IMR-90 (cell line): ENCODE results near the gene SV2B. TPM values are rescaled to one million over a fixed set of nuclear protein-coding genes. Genes with fewer than 3 reads are reported as not detected.

Source experiments
- ATAC-seq: fragments of 200-7000 bp; cut with Tn5 transposase; 2 replicates; pipeline ENCODE4 v1.9.1; 2020; ENCODE audit warnings: low read depth, mild to moderate bottlenecking, moderate library complexity
- BruUV-seq: library from RNA; stranded (reverse); fragments of 400-500 nt; replicated peaks from 2 replicates; lab custom pipeline; 2021; lab: Mats Ljungman, UMichigan
- CTCF ChIA-PET: fragments of 300-600 bp; formaldehyde crosslinking; extraction: SDS; loops from one replicate; lab custom pipeline; 2021; ENCODE audit warnings: antibody characterized with exemption; lab: Yijun Ruan, JAX
- POLR2A ChIA-PET: fragments of 300-600 bp; sonication (Branson Sonifier 250); formaldehyde crosslinking; loops from one replicate; lab custom pipeline; 2022; ENCODE audit warnings: antibody characterized with exemption; ENCODE audit not compliant: unreplicated experiment; lab: Charles Lee
- DNase-seq: peaks from one replicate; pipeline ENCODE4 v3.0.0; 2013
- H2AFZ ChIP-seq: replicated peaks from 2 replicates; pipeline ENCODE3; 2013; ENCODE audit warnings: low read length, mild to moderate bottlenecking; ENCODE audit not compliant: poor library complexity
- H2AK5ac ChIP-seq: 2 replicates; pipeline ENCODE4 v1.6.1; 2013; ENCODE audit warnings: low read depth, low read length, inconsistent platforms
- H2AK9ac ChIP-seq: replicated peaks from 2 replicates; pipeline ENCODE3; 2013; ENCODE audit warnings: mild to moderate bottlenecking, low read depth, low read length, moderate library complexity; ENCODE audit not compliant: poor library complexity
- H2BK120ac ChIP-seq: 2 replicates; pipeline ENCODE4 v1.6.1; 2013; ENCODE audit warnings: low read depth, low read length, inconsistent platforms
- H2BK15ac ChIP-seq: 3 replicates; pipeline ENCODE4 v1.6.1; 2013; ENCODE audit warnings: low read depth, low read length, inconsistent platforms
- H2BK20ac ChIP-seq: 2 replicates; pipeline ENCODE4 v1.6.1; 2013; ENCODE audit warnings: low read depth, mild to moderate bottlenecking, inconsistent platforms, low read length, moderate library complexity
- H2BK5ac ChIP-seq: 2 replicates; pipeline ENCODE4 v1.6.1; 2013; ENCODE audit warnings: mild to moderate bottlenecking, low read depth, low read length, inconsistent platforms; ENCODE audit not compliant: poor library complexity, severe bottlenecking
- H3K14ac ChIP-seq: replicated peaks from 2 replicates; pipeline ENCODE4 v1.6.1; 2013; ENCODE audit warnings: low read depth, low read length, inconsistent platforms
- H3K18ac ChIP-seq: 2 replicates; pipeline ENCODE4 v1.6.1; 2013; ENCODE audit warnings: low read depth, low read length, control low read depth
- H3K23ac ChIP-seq: 2 replicates; pipeline ENCODE4 v1.6.1; 2013; ENCODE audit warnings: low read depth, low read length, inconsistent platforms
- H3K27ac ChIP-seq: 2 replicates; pipeline ENCODE4 v1.5.1; 2013; ENCODE audit warnings: mild to moderate bottlenecking, control low read depth, low read length; ENCODE audit not compliant: insufficient read depth
- H3K27me3 ChIP-seq: 2 replicates; pipeline ENCODE4 v1.6.1; 2013; ENCODE audit warnings: low read length; ENCODE audit not compliant: control insufficient read depth, insufficient read depth
- H3K36me3 ChIP-seq: 2 replicates; pipeline ENCODE4 v1.6.1; 2013; ENCODE audit warnings: low read length, mixed read lengths; ENCODE audit not compliant: control insufficient read depth, insufficient read depth
- H3K4ac ChIP-seq: 2 replicates; pipeline ENCODE4 v1.6.1; 2013; ENCODE audit warnings: low read depth, low read length, inconsistent platforms
- H3K4me1 ChIP-seq: 2 replicates; pipeline ENCODE4 v1.6.1; 2013; ENCODE audit warnings: low read length, mixed read lengths; ENCODE audit not compliant: control insufficient read depth, insufficient read depth
- H3K4me2 ChIP-seq: 2 replicates; pipeline ENCODE4 v1.6.1; 2013; ENCODE audit warnings: low read depth, mild to moderate bottlenecking, control low read depth, low read length, moderate library complexity
- H3K4me3 ChIP-seq: 2 replicates; pipeline ENCODE4 v1.5.1; 2013; ENCODE audit warnings: low read depth, mild to moderate bottlenecking, control low read depth, low read length, moderate library complexity; ENCODE audit not compliant: insufficient read depth
- H3K56ac ChIP-seq: 2 replicates; pipeline ENCODE4 v1.6.1; 2013; ENCODE audit warnings: low read length, inconsistent platforms; ENCODE audit not compliant: insufficient read depth; ENCODE audit errors: extremely low read depth
- H3K79me1 ChIP-seq, 2 experiments: 2 replicates each; pipeline ENCODE4 v1.6.1; 2013; ENCODE audit warnings: low read length in 2 of 2, inconsistent platforms in 1 of 2, low read depth in 1 of 2
- H3K9ac ChIP-seq: 2 replicates; pipeline ENCODE4 v1.6.1; 2013; ENCODE audit warnings: low read depth, low read length, control low read depth
- H3K9me1 ChIP-seq: 2 replicates; pipeline ENCODE4 v1.6.1; 2013; ENCODE audit warnings: low read length, inconsistent platforms; ENCODE audit not compliant: insufficient read depth
- H3K9me3 ChIP-seq: 2 replicates; pipeline ENCODE4 v1.6.1; 2013; ENCODE audit warnings: low read length; ENCODE audit not compliant: control insufficient read depth, insufficient read depth
- H4K20me1 ChIP-seq: 2 replicates; pipeline ENCODE4 v1.6.1; 2013; ENCODE audit warnings: low read length, inconsistent platforms; ENCODE audit not compliant: insufficient read depth
- H4K5ac ChIP-seq: 2 replicates; pipeline ENCODE4 v1.6.1; 2013; ENCODE audit warnings: mild to moderate bottlenecking, low read depth, low read length, control low read depth
- H4K8ac ChIP-seq, 2 experiments: 2 replicates each; pipeline ENCODE4 v1.6.1; 2013; ENCODE audit warnings: low read depth in 2 of 2, low read length in 2 of 2, control low read depth in 1 of 2, inconsistent platforms in 1 of 2
- H4K91ac ChIP-seq: 2 replicates; pipeline ENCODE4 v1.6.1; 2013; ENCODE audit warnings: low read depth, low read length, inconsistent platforms; ENCODE audit not compliant: insufficient read depth
- BHLHE40 ChIP-seq: fragments of 150-350 bp; IDR thresholded peaks from 2 replicates; pipeline ENCODE4 v1.6.1; 2016; ENCODE audit warnings: mild to moderate bottlenecking, low read depth, low read length
- CEBPB ChIP-seq: IDR thresholded peaks from 2 replicates; pipeline ENCODE4 v1.6.1; 2012; ENCODE audit warnings: low read depth, low read length, improper control_type of control experiment
- CHD1 ChIP-seq: IDR thresholded peaks from 2 replicates; pipeline ENCODE4 v1.6.1; 2012; ENCODE audit warnings: low read depth, low read length, improper control_type of control experiment
- FOS ChIP-seq: fragments of 150-350 bp; IDR thresholded peaks from 2 replicates; pipeline ENCODE4 v1.6.1; 2016; ENCODE audit warnings: low read depth, low read length
- MAFK ChIP-seq: IDR thresholded peaks from 2 replicates; pipeline ENCODE4 v1.6.1; 2012; ENCODE audit warnings: low read depth, low read length, improper control_type of control experiment
- NFE2L2 ChIP-seq: fragments of 150-350 bp; IDR thresholded peaks from 2 replicates; pipeline ENCODE4 v1.6.1; 2016; ENCODE audit warnings: low read depth, mild to moderate bottlenecking, low read length
- RAD21 ChIP-seq: IDR thresholded peaks from 2 replicates; pipeline ENCODE4 v1.6.1; 2012; ENCODE audit warnings: low read length, improper control_type of control experiment
- SMC3 ChIP-seq: fragments of 150-350 bp; IDR thresholded peaks from 2 replicates; pipeline ENCODE4 v1.6.1; 2016; ENCODE audit warnings: low read depth, mild to moderate bottlenecking, antibody characterized with exemption, low read length, moderate library complexity
- WGBS, 2 experiments: methylation state at CpG; one replicate each; pipeline versions ENCODE4 v1.1.5 to v1.1.7; 2013; ENCODE audit warnings: missing lambda C conversion rate in 2 of 2; ENCODE audit not compliant: insufficient read length in 1 of 2; ENCODE audit errors: extremely low coverage in 2 of 2; 5-methylcytosine and 5-hydroxymethylcytosine counted together
- dilution Hi-C: fragments of 300-500 bp; cut with HindIII; formaldehyde crosslinking; loops from one replicate; pipeline ENCODE4 v1.14.3; 2018; ENCODE audit warnings: low sequenced_read_pairs; ENCODE audit not compliant: unreplicated experiment
- in situ Hi-C: fragments of 300-500 bp; cut with MboI; formaldehyde crosslinking; loops from 3 replicates; pipeline ENCODE4 v1.14.3; 2019; ENCODE audit warnings: low sequenced_read_pairs, inconsistent platforms, mixed read lengths
- intact Hi-C: fragments of 100-400 bp; cut with micrococcal nuclease; formaldehyde crosslinking; loops from 2 replicates; pipeline ENCODE4 v1.10.0; 2022
- polyA plus RNA-seq, 3 experiments: library from polyadenylated mRNA; depleted of rRNA; stranded (reverse); fragments of >200 nt; gene quantifications; 2 replicates each; pipeline ENCODE4 v1.2.3, GENCODE V29; 2012; ENCODE audit warnings: low replicate concordance in 1 of 3
- total RNA-seq: library from RNA; depleted of rRNA; stranded (reverse); fragments of >200 nt; gene quantifications from 2 replicates; pipeline ENCODE4 v1.2.3, GENCODE V29; 2012
- TF ChIP-seq, protein P1 (sequence below): conservative IDR thresholded peaks from 2 replicates; pipeline ENCODE4 v1.5.1; 2012; ENCODE audit warnings: mild to moderate bottlenecking, low read depth, low read length, improper control_type of control experiment
- TF ChIP-seq, protein P2 (sequence below): fragments of 150-350 bp; IDR thresholded peaks from 2 replicates; pipeline ENCODE4 v1.6.1; 2016; ENCODE audit warnings: low read depth, mild to moderate bottlenecking, low read length, moderate library complexity, borderline replicate concordance
- TF ChIP-seq, protein P3 (sequence below): fragments of 150-350 bp; IDR thresholded peaks from 2 replicates; pipeline ENCODE4 v1.6.1; 2017; ENCODE audit warnings: mild to moderate bottlenecking, antibody characterized with exemption, low read length, low read depth

The SV2B gene
- total and polyA plus RNA-seq, 2 of the 4 experiments (the other 2 are of a cell fraction), result not detected

DNA sequence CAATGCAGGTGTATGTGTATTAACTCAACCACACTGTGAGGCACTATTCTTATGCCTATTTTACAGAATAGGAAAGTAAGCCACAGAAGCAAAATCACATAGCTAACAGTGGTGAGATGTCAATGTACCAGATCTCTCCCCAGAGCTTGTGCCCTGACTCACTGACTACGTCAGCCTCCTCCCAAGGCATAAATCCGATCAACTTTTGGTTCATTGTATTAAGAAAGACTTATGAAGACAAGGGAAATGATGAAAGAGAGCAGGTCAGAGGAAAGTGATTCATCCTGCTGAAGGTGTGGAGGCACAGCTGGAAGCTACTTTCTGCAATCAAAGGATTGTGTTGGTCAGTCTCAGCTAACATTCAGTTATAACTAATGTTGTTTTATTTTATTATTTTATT is 33.0 kb upstream of the SV2B start:
- Histone ChIP-seq H3K9ac (no peak overlapping the region), H3K27ac (no peak overlapping the region), H3K4ac (no peak overlapping the region), H4K91ac (no peak overlapping the region), H3K9me3 (no peaks in the 10 kb centered on the region), H3K56ac (no peak overlapping the region), H3K4me1 (no peaks in the 10 kb centered on the region), H3K27me3 (no peaks in the 10 kb centered on the region; the same call in 1 of the 2 replicates), H4K5ac (no peak overlapping the region), H3K23ac (no peak overlapping the region), H4K8ac (no peak overlapping the region), H3K4me2 (no peak overlapping the region), H3K18ac (no peak overlapping the region), H2BK120ac (no peak overlapping the region), H2AK9ac (no peak overlapping the region), H2AFZ (no peak overlapping the region), H2BK15ac (no peak overlapping the region), H3K79me1 (no peaks in the 10 kb centered on the region), H2AK5ac (no peak overlapping the region), H3K4me3 (no peak overlapping the region), H2BK5ac (no peak overlapping the region), H3K36me3 (no peaks in the 10 kb centered on the region), H3K9me1 (no peaks in the 10 kb centered on the region), H3K14ac (no peak overlapping the region), H4K20me1 (no peaks in the 10 kb centered on the region), H2BK20ac (no peak overlapping the region)
- BruUV-seq, result no TSS peak
- in situ Hi-C loops (no loop called here), intact Hi-C loops (no loop called here), dilution Hi-C loops (loop anchor here (25.0 kb wide), 1 partner anchor 195 kb away; no protein-coding TSS in a partner anchor)
- TF ChIP-seq, protein P1, sequence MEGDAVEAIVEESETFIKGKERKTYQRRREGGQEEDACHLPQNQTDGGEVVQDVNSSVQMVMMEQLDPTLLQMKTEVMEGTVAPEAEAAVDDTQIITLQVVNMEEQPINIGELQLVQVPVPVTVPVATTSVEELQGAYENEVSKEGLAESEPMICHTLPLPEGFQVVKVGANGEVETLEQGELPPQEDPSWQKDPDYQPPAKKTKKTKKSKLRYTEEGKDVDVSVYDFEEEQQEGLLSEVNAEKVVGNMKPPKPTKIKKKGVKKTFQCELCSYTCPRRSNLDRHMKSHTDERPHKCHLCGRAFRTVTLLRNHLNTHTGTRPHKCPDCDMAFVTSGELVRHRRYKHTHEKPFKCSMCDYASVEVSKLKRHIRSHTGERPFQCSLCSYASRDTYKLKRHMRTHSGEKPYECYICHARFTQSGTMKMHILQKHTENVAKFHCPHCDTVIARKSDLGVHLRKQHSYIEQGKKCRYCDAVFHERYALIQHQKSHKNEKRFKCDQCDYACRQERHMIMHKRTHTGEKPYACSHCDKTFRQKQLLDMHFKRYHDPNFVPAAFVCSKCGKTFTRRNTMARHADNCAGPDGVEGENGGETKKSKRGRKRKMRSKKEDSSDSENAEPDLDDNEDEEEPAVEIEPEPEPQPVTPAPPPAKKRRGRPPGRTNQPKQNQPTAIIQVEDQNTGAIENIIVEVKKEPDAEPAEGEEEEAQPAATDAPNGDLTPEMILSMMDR, result no peak
- TF ChIP-seq MAFK, result no peak
- TF ChIP-seq SMC3, result no peak
- TF ChIP-seq, protein P2, sequence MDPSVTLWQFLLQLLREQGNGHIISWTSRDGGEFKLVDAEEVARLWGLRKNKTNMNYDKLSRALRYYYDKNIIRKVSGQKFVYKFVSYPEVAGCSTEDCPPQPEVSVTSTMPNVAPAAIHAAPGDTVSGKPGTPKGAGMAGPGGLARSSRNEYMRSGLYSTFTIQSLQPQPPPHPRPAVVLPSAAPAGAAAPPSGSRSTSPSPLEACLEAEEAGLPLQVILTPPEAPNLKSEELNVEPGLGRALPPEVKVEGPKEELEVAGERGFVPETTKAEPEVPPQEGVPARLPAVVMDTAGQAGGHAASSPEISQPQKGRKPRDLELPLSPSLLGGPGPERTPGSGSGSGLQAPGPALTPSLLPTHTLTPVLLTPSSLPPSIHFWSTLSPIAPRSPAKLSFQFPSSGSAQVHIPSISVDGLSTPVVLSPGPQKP, result no peak
- no peak for TF ChIP-seq CEBPB
- TF ChIP-seq FOS, result no peak
- TF ChIP-seq BHLHE40, result no peak
- TF ChIP-seq, protein P3, sequence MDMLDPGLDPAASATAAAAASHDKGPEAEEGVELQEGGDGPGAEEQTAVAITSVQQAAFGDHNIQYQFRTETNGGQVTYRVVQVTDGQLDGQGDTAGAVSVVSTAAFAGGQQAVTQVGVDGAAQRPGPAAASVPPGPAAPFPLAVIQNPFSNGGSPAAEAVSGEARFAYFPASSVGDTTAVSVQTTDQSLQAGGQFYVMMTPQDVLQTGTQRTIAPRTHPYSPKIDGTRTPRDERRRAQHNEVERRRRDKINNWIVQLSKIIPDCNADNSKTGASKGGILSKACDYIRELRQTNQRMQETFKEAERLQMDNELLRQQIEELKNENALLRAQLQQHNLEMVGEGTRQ, result no peak
- no peak for TF ChIP-seq CHD1
- TF ChIP-seq RAD21, result no peak
- TF ChIP-seq NFE2L2, result no peak
- WGBS, 2 experiments, result no CpG with 5 or more reads among the region's 2 CpGs
- ChIA-PET POLR2A (no interaction called here), CTCF (interaction anchor here (0.6 to 1.3 kb wide), 2 partner anchors 11 to 203 kb away, joined by 4 to 6 read pairs; no protein-coding TSS in a partner anchor)
- DNase-seq (peak; percentile 10), ATAC-seq (no peak)
